Activated CD8-positive, alpha-beta memory T cell treated with anti-CD3 and anti-CD28 coated beads for 36 hours (primary cell): ENCODE data around the gene SH3BGR. TPM values are rescaled to one million over a fixed set of nuclear protein-coding genes. Genes with fewer than 3 reads are reported as not detected.

ENCODE experiments used
- total RNA-seq, 2 experiments: library from RNA; stranded (reverse); gene quantifications; one replicate each; pipeline ENCODE4 v1.2.3, GENCODE V29; 2021

SH3BGR gene
- total RNA-seq, 2 experiments from 2014 or later = 3.6 to 4.7 TPM

Other genes starting within 250 kb of the SH3BGR start
- gene BRWD1, start 138.3 kb upstream of the SH3BGR start, total RNA-seq = 10 to 100 TPM; 19.7 to 21.2 TPM
- gene HMGN1, start 102.9 kb upstream of the SH3BGR start, total RNA-seq = 100 to 1,000 TPM; 408 to 412 TPM
- gene LCA5L, start 6.2 kb upstream of the SH3BGR start, total RNA-seq = under 1 TPM; 0.46 to 0.63 TPM
- not detected for gene B3GALT5, start 161.0 kb downstream of the SH3BGR start, total RNA-seq